Measurements from ENCODE around the gene NDN.
"Not testable (repeated sequence)": the region's sequence is repeated elsewhere in the genome, so short reads cannot be mapped to it uniquely, and the experiment has no call there.

Gene NDN

GRCh38 chr15:23687143-23687470 is at the start of gene NDN:
TSS of gene NDN (minus strand) at chr15:23687305. CDS start at chr15:23687217, 88 bp downstream.
- no peak within 1 kb of the TSS for H3K27ac Mint-ChIP-seq
- H3K9me3 Mint-ChIP-seq (ENCODE audit: low read depth) = no peaks in the 10 kb centered on the region
- H3K27me3 Mint-ChIP-seq = peaks cover 6% of the 10 kb centered on the region
- H3K4me1 Mint-ChIP-seq (ENCODE audit: low read depth) = no peaks in the 10 kb centered on the region
- no peaks in the 10 kb centered on the region for H3K36me3 Mint-ChIP-seq
- peak within 1 kb of the TSS; percentile 42 for H3K4me3 Mint-ChIP-seq

- Mint-ChIP-seq H3K27me3 (peaks cover 1% of the 10 kb centered on the region), H3K27ac (no peak overlapping the region), H3K36me3 (no peaks in the 10 kb centered on the region), H3K4me3 (no peak overlapping the region), H3K4me1 (ENCODE audit: low read depth) (no peaks in the 10 kb centered on the region), H3K9me3 (ENCODE audit: low read depth) (peaks cover 8% of the 10 kb centered on the region)
Observed at GRCh38 chr15:23736033-23736673, 49.0 kb upstream of the NDN start.

- peaks cover 1% of the 10 kb centered on the region for H3K27me3 Mint-ChIP-seq
- H3K4me3 Mint-ChIP-seq = no peak overlapping the region
- H3K9me3 Mint-ChIP-seq (ENCODE audit: low read depth) = peaks cover 4% of the 10 kb centered on the region
- H3K27ac Mint-ChIP-seq = no peak overlapping the region
- H3K4me1 Mint-ChIP-seq (ENCODE audit: low read depth) = no peaks in the 10 kb centered on the region
- H3K36me3 Mint-ChIP-seq = no peaks in the 10 kb centered on the region
Observed at GRCh38 chr15:23734862-23735261, 47.8 kb upstream of the NDN start.

GRCh38 chr15:23713874-23714656 is 27.0 kb upstream of the NDN start:
- not testable (repeated sequence) for H3K4me1 Mint-ChIP-seq (ENCODE audit: low read depth); H3K36me3 Mint-ChIP-seq

GRCh38 chr15:23708332-23708731 is 21.2 kb upstream of the NDN start:
- H3K27me3 Mint-ChIP-seq = peaks cover 9% of the 10 kb centered on the region
- H3K9me3 Mint-ChIP-seq (ENCODE audit: low read depth) = no peaks in the 10 kb centered on the region
- H3K4me1 Mint-ChIP-seq (ENCODE audit: low read depth) = no peaks in the 10 kb centered on the region
- no peak overlapping the region for H3K4me3 Mint-ChIP-seq
- H3K27ac Mint-ChIP-seq = no peak overlapping the region
- no peaks in the 10 kb centered on the region for H3K36me3 Mint-ChIP-seq

More at GRCh38 chr15:23713874-23714656, 27.0 kb upstream of the NDN start:
- not testable (repeated sequence) for H3K27ac Mint-ChIP-seq; H3K27me3 Mint-ChIP-seq; H3K9me3 Mint-ChIP-seq (ENCODE audit: low read depth); H3K4me3 Mint-ChIP-seq

GRCh38 chr15:23695282-23695681 is 8.2 kb upstream of the NDN start:
- no peaks in the 10 kb centered on the region for H3K27me3 Mint-ChIP-seq
- H3K4me3 Mint-ChIP-seq = no peak overlapping the region
- H3K27ac Mint-ChIP-seq = no peak overlapping the region
- H3K9me3 Mint-ChIP-seq (ENCODE audit: low read depth) = peaks cover 9% of the 10 kb centered on the region
- H3K4me1 Mint-ChIP-seq (ENCODE audit: low read depth) = no peaks in the 10 kb centered on the region
- H3K36me3 Mint-ChIP-seq = no peaks in the 10 kb centered on the region

- no peaks in the 10 kb centered on the region for H3K4me1 Mint-ChIP-seq (ENCODE audit: low read depth)
- peaks cover 9% of the 10 kb centered on the region for H3K9me3 Mint-ChIP-seq (ENCODE audit: low read depth)
- no peak overlapping the region for H3K4me3 Mint-ChIP-seq
- no peak overlapping the region for H3K27ac Mint-ChIP-seq
- H3K27me3 Mint-ChIP-seq = no peaks in the 10 kb centered on the region
- no peaks in the 10 kb centered on the region for H3K36me3 Mint-ChIP-seq
Observed at GRCh38 chr15:23694592-23694991, 7.5 kb upstream of the NDN start.

GRCh38 chr15:23690450-23690852 is 3.3 kb upstream of the NDN start:
- Mint-ChIP-seq H3K4me1 (ENCODE audit: low read depth) (no peaks in the 10 kb centered on the region), H3K27ac (no peak overlapping the region), H3K36me3 (no peaks in the 10 kb centered on the region), H3K27me3 (peaks cover 6% of the 10 kb centered on the region), H3K9me3 (ENCODE audit: low read depth) (peaks cover 9% of the 10 kb centered on the region), H3K4me3 (no peak overlapping the region)

GRCh38 chr15:23690015-23690414 is 2.9 kb upstream of the NDN start:
- Mint-ChIP-seq H3K4me1 (ENCODE audit: low read depth) (no peaks in the 10 kb centered on the region), H3K36me3 (no peaks in the 10 kb centered on the region), H3K9me3 (ENCODE audit: low read depth) (peaks cover 4% of the 10 kb centered on the region), H3K27ac (no peak overlapping the region), H3K4me3 (no peak overlapping the region), H3K27me3 (peaks cover 6% of the 10 kb centered on the region)

- H3K36me3 Mint-ChIP-seq = no peaks in the 10 kb centered on the region
- no peak overlapping the region for H3K27ac Mint-ChIP-seq
- no peaks in the 10 kb centered on the region for H3K4me1 Mint-ChIP-seq (ENCODE audit: low read depth)
- H3K27me3 Mint-ChIP-seq = peaks cover 6% of the 10 kb centered on the region
- H3K4me3 Mint-ChIP-seq = no peak overlapping the region
- no peaks in the 10 kb centered on the region for H3K9me3 Mint-ChIP-seq (ENCODE audit: low read depth)
Observed at GRCh38 chr15:23686466-23687142, 501 bp downstream of the NDN start.

- Mint-ChIP-seq H3K27ac (no peak overlapping the region), H3K4me1 (ENCODE audit: low read depth) (no peaks in the 10 kb centered on the region), H3K27me3 (peaks cover 2% of the 10 kb centered on the region), H3K4me3 (no peak overlapping the region), H3K36me3 (no peaks in the 10 kb centered on the region), H3K9me3 (ENCODE audit: low read depth) (no peaks in the 10 kb centered on the region)
Observed at GRCh38 chr15:23671481-23671880, 15.6 kb downstream of the NDN start.

GRCh38 chr15:23670970-23671369 is 16.1 kb downstream of the NDN start:
- Mint-ChIP-seq H3K36me3 (no peaks in the 10 kb centered on the region), H3K4me1 (ENCODE audit: low read depth) (no peaks in the 10 kb centered on the region), H3K4me3 (no peak overlapping the region), H3K27ac (no peak overlapping the region), H3K27me3 (peaks cover 2% of the 10 kb centered on the region), H3K9me3 (ENCODE audit: low read depth) (no peaks in the 10 kb centered on the region)

- H3K4me3 Mint-ChIP-seq = no peak overlapping the region
- H3K36me3 Mint-ChIP-seq = no peaks in the 10 kb centered on the region
- H3K9me3 Mint-ChIP-seq (ENCODE audit: low read depth) = no peaks in the 10 kb centered on the region
- no peaks in the 10 kb centered on the region for H3K4me1 Mint-ChIP-seq (ENCODE audit: low read depth)
- H3K27ac Mint-ChIP-seq = no peak overlapping the region
- H3K27me3 Mint-ChIP-seq = no peaks in the 10 kb centered on the region
Observed at GRCh38 chr15:23663232-23663631, 23.9 kb downstream of the NDN start.

- Mint-ChIP-seq H3K36me3 (no peaks in the 10 kb centered on the region), H3K27ac (no peak overlapping the region), H3K27me3 (peaks cover 8% of the 10 kb centered on the region), H3K4me3 (no peak overlapping the region), H3K9me3 (ENCODE audit: low read depth) (no peaks in the 10 kb centered on the region), H3K4me1 (ENCODE audit: low read depth) (no peaks in the 10 kb centered on the region)
Observed at GRCh38 chr15:23648920-23649515, 38.1 kb downstream of the NDN start.

Measured in activated naive CD8-positive, alpha-beta T cell (primary cell).